Lower lobe of right lung (tissue), 2 donors: ENCODE data around the gene SYT14. TPM values are rescaled to one million over a fixed set of nuclear protein-coding genes. Genes with fewer than 3 reads are reported as not detected.

Source experiments
- ATAC-seq, 2 donors: fragments of 200-7000 bp; cut with Tn5 transposase; one replicate each; pipeline ENCODE4 v1.9.1; 2020 to 2022; ENCODE audit warnings: mild to moderate bottlenecking in 2 of 2, moderate library complexity in 2 of 2
- DNase-seq: peaks from one replicate; pipeline ENCODE4 v3.0.0-alpha.2; 2020
- H3K27ac ChIP-seq: fragments of 200-600 bp; one replicate; pipeline ENCODE4 v1.8.0; 2022
- H3K27me3 ChIP-seq: fragments of 200-600 bp; one replicate; pipeline ENCODE4 v1.8.0; 2022; ENCODE audit warnings: low read depth
- H3K36me3 ChIP-seq: fragments of 200-600 bp; one replicate; pipeline ENCODE4 v1.8.0; 2022; ENCODE audit warnings: mild to moderate bottlenecking
- H3K4me1 ChIP-seq: fragments of 200-600 bp; one replicate; pipeline ENCODE4 v1.8.0; 2022
- H3K4me3 ChIP-seq: fragments of 200-600 bp; one replicate; pipeline ENCODE4 v1.8.0; 2022; ENCODE audit warnings: mild to moderate bottlenecking
- H3K9me3 ChIP-seq: fragments of 200-600 bp; one replicate; pipeline ENCODE4 v1.8.0; 2022
- intact Hi-C: fragments of 100-400 bp; cut with DNase I; formaldehyde crosslinking; loops from one replicate; pipeline ENCODE4 v1.11.0; 2022
- total RNA-seq: library from RNA; stranded (reverse); fragmentation: NEBNext Ultra II Directional; extraction: Animal tissue kit (Norgen Biotek cat#: 25700); gene quantifications from one replicate; pipeline ENCODE4 v1.2.1, GENCODE V29; 2021
- TF ChIP-seq, protein P1 (sequence below): fragments of 200-600 bp; IDR thresholded peaks from one replicate; pipeline ENCODE4 v1.8.0; 2022; ENCODE audit warnings: antibody characterized with exemption, mild to moderate bottlenecking
- donor health status: DM: no; HTN: yes; CAD: no; lungs with severe emphysema.

The SYT14 gene
- total RNA-seq, 1 donor from 2014 or later, result not detected

- H3K4me1 ChIP-seq, result no peaks in the 10 kb centered on the region
- TF ChIP-seq, protein P1, sequence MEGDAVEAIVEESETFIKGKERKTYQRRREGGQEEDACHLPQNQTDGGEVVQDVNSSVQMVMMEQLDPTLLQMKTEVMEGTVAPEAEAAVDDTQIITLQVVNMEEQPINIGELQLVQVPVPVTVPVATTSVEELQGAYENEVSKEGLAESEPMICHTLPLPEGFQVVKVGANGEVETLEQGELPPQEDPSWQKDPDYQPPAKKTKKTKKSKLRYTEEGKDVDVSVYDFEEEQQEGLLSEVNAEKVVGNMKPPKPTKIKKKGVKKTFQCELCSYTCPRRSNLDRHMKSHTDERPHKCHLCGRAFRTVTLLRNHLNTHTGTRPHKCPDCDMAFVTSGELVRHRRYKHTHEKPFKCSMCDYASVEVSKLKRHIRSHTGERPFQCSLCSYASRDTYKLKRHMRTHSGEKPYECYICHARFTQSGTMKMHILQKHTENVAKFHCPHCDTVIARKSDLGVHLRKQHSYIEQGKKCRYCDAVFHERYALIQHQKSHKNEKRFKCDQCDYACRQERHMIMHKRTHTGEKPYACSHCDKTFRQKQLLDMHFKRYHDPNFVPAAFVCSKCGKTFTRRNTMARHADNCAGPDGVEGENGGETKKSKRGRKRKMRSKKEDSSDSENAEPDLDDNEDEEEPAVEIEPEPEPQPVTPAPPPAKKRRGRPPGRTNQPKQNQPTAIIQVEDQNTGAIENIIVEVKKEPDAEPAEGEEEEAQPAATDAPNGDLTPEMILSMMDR, result no peak
- intact Hi-C loops, result no loop called here
- H3K27ac ChIP-seq, result no peak overlapping the region
- H3K4me3 ChIP-seq, result no peak overlapping the region
- peaks cover 4% of the 10 kb centered on the region for H3K27me3 ChIP-seq
- ATAC-seq (no peak), DNase-seq (no peak)
- no peaks in the 10 kb centered on the region for H3K9me3 ChIP-seq
- no peaks in the 10 kb centered on the region for H3K36me3 ChIP-seq
Measured at GRCh38 chr1:209996348-209996747, 58.3 kb downstream of the SYT14 start.

- no peak overlapping the region for H3K27ac ChIP-seq
- no peaks in the 10 kb centered on the region for H3K4me1 ChIP-seq
- no peak for ATAC-seq
- no peak overlapping the region for H3K4me3 ChIP-seq
- peaks cover 4% of the 10 kb centered on the region for H3K27me3 ChIP-seq
- no peak for DNase-seq
- no peaks in the 10 kb centered on the region for H3K9me3 ChIP-seq
- no peaks in the 10 kb centered on the region for H3K36me3 ChIP-seq
- intact Hi-C loops, result no loop called here
- TF ChIP-seq, protein P1, result no peak
Measured at GRCh38 chr1:209999005-209999404, 61.0 kb downstream of the SYT14 start.

DNA sequence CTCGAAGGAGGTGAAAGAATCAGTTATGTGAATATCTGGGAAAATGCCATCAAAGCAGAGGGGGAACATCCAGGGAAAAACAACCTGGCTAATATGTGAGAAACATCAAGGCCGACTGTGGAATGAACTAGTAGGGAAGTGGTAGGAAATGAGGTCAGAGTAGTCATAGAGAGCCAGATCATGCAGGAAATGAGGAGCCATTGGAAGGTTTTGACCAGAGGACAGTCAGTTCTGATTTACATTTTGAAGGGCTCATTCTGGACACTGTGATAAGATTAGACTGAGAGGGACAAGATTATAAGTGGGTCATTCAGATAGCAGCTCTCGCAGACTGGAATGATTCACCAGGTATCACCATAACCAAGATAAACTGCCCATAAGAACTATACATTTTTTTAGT, 63.7 kb downstream of the SYT14 start:
- ATAC-seq (no peak), DNase-seq (no peak)
- Histone ChIP-seq H3K9me3 (no peaks in the 10 kb centered on the region), H3K27ac (no peak overlapping the region), H3K4me3 (no peak overlapping the region), H3K4me1 (no peaks in the 10 kb centered on the region), H3K36me3 (no peaks in the 10 kb centered on the region), H3K27me3 (peaks cover 4% of the 10 kb centered on the region)
- TF ChIP-seq, protein P1, result no peak
- intact Hi-C loops, result no loop called here

- Histone ChIP-seq H3K9me3 (no peaks in the 10 kb centered on the region), H3K27ac (no peak overlapping the region), H3K4me3 (no peak overlapping the region), H3K27me3 (no peaks in the 10 kb centered on the region), H3K36me3 (no peaks in the 10 kb centered on the region), H3K4me1 (no peaks in the 10 kb centered on the region)
- intact Hi-C loops, result no loop called here
- DNase-seq (no peak), ATAC-seq (no peak)
- TF ChIP-seq, protein P1, result no peak
Measured at GRCh38 chr1:210003501-210003900, 65.5 kb downstream of the SYT14 start.

DNA sequence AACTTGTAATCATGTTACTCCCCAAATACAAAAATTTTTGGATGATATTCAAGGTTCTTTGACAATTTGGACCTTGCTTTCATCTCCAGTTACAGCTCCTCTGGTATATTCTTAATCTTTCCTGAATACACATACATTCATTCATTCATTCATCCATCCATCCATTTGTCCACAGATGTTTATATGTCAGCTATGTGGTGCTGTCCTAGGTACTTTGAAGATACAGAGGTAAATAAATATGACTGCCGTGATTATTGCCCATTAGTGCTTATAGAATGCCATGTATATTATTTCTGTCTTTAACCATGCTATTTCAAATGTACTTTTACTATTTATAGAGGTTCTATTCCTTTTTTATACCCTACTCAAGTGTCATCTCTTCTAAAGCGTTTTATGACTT, 72.1 kb downstream of the SYT14 start:
- H3K36me3 ChIP-seq, result no peaks in the 10 kb centered on the region
- H3K27ac ChIP-seq, result no peak overlapping the region
- DNase-seq (no peak), ATAC-seq (no peak)
- intact Hi-C loops, result no loop called here
- H3K27me3 ChIP-seq, result no peaks in the 10 kb centered on the region
- H3K9me3 ChIP-seq, result no peaks in the 10 kb centered on the region
- no peak overlapping the region for H3K4me3 ChIP-seq
- TF ChIP-seq, protein P1, result no peak
- H3K4me1 ChIP-seq, result no peaks in the 10 kb centered on the region
